ENCODE results near the gene PAPLN.

Gene PAPLN

DNA sequence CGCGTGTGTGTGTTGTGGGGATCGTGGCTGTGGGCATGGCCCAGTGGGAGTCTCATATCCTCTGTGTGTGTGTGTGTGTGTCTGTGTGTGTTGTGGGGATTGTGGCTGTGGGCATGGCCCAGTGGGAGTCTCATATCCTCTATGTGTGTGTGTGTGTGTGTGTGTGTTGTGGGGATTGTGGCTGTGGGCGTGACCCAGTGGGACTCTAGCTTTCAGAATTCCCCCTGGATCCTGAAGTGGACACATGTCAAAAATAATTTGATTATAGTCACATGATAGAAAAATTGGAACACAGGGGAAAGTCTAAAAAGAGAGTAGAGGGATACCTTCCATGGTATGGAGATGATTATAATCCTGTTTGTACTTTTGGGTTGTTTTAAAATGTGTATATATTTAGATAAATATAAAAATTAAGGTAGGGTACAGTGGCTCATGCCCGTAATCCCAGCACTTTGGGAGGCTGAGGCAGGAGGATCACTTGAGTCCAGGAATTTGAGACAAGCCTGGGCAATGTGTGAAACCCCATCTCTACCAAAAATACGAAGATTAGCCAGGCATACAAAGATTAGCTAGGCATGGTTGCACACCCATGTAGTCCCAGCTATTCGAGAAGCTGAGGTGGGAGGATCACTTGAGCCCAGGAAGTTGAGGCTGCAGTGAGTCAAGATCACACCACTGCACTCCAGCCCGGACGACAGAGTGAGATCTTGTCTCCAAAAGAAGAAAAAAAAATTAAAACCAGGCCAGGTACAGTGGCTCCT lies 11.0 kb downstream of the PAPLN start:
- DNase-seq: no peak

DNA sequence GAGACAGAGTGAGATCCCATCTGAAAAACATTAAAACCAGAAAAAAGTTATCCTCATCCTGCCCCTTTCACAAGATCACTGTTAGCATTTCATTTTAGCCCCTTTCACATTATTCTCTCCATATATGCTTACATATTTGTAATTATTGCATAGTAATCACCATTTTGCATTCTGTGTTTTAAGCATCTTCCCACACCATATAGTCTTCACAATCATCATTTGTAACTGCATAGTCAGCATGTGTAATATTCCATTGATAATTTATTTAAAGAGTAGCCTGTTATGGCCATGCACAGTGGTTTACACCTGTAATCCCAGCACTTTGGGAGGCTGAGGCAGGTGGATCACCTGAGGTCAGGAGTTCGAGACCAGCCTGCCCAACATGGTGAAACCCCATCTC lies 11.8 kb downstream of the PAPLN start:
- no peak for DNase-seq

DNA sequence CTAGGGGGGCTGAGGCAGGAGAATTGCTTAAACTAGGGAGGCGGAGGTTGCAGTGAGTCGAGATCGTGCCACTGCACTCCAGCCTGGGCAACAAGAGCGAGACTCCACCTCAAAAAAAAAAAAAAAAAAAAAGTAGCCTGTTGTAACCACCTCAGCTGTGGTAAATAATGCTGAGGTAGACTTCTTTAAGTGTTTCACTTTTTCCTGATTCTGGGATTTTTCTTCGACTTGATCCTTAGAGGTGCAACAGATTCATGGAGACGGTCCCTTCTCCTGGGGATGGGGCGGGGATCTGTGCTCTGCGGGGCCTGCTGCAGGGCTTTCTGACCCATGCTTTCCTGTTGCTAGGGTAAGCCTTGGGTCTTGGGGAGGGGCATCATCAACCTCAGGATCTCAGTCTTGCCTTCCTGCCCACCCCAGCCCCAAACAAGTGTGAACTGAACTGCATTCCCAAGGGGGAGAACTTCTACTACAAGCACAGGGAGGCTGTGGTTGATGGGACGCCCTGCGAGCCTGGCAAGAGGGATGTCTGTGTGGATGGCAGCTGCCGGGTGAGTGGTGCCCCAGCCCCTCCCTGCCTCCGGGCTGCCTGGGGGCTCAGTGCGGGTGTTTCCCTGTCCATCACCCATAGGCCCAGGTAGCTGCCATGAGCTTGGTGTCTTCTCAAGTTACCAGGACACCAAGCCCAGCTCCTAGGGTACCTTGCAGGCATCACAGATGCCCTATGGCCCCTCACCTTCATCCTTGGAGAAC lies 12.4 kb downstream of the PAPLN start:
- no peak for DNase-seq

DNA sequence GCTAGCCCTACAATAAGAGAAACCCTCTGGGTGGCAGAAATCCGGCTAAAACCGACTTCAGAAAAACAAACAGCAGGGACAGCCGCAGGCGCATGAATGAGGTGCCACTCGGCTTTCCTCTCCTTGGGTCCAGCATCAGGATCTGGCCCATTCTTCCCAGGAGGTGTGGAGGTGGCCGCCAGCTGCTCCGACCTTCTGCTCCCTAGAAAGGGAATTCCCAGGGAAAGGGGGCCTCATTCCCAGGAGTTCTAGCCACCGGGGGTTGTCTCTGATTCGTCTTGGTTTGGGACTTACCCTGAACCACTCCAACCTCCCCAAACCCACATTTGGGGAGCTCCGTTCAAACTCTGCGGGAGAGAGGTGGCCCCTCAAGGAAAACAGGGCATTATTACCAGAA lies 13.0 kb downstream of the PAPLN start:
- DNase-seq: no peak

DNA sequence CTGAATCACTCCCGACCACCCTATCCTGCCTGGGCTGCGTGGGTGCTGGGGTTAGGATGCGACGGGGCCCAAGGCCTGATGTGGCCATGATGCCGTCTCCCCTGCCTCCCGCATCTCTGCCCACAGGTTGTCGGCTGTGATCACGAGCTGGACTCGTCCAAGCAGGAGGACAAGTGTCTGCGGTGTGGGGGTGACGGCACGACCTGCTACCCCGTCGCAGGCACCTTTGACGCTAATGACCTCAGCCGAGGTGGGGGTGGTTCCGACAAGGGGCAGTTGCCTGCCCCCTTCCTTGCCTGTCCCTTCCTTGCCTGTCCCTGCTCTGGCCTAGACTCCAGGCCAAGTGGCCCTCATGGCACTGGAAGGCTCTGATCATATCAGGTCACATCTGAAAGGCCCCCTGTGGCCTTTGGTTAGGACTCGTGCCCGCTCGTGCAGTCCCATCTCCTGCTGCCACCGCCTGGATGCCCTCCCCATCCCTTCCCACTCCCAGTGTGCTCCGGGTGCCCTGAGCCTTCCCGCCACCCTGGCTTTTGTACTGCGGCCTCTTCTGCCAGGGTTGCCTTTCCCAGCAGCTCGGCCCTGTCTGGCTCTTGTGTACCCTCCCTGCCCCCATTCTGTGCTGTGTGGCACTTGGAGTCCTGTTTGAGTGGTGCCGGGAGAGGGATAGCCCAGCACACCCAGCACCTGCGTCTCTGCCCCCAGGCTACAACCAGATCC lies 13.6 kb downstream of the PAPLN start:
- no peak for DNase-seq

DNA sequence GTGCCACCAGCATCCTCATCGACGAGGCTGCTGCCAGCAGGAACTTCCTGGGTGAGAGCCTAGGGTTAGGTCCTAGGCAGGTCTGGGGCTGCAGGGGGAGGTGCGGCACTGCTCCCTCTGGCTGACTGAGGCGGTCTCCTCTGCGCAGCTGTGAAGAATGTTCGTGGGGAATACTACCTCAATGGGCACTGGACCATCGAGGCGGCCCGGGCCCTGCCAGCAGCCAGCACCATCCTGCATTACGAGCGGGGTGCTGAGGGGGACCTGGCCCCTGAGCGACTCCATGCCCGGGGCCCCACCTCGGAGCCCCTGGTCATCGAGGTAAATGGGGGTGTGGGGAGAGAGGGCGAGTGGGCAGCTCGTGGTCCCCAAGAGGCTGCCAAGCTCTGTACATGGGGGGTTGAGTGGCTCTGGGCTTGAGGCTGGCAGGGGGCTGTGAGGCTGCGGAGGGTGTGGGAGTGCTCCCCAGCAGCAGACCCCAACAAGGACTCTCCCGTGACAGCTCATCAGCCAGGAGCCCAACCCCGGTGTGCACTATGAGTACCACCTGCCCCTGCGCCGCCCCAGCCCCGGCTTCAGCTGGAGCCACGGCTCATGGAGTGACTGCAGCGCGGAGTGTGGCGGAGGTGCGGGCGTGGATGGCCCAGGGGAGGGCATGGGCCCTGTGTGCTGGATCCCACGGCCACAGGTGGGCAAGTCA lies 14.4 kb downstream of the PAPLN start:
- DNase-seq: no peak

DNA sequence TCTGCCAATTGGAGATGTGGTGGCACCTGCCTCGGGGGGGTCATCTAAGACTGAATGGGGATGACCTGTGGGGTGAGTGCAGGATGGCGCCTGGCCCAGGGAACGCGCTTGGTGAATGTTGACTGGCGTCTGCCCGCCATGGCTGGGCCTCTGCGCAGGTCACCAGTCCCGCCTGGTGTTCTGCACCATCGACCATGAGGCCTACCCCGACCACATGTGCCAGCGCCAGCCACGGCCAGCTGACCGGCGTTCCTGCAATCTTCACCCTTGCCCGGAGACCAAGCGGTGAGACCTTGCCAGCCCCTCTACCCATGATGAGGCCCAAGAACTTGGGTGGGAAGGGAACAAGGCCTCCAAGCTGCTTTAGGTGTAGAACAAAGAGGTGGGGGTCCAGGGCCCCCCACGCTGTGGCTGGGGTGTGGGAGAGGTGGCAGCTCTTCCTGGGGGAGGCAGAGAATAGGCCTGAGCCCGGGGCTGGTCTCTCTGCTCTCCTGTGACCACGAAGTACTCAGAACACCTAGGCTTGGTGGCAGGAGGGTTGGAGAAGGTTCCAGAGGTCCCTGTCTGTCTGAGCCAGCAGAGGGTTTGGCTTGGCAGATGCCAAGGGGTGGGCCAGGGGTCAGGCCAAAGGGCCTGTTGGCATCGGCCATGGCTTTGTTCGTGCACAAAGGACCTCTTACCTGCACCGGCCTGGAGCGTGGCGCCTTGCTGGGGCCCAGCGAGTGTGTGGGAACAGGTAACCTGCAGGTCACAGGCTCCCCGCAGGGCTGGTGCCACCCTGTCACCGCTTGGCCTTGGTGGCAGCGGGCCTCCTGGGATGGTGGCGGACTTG lies 15.4 kb downstream of the PAPLN start:
- no peak for DNase-seq

DNA sequence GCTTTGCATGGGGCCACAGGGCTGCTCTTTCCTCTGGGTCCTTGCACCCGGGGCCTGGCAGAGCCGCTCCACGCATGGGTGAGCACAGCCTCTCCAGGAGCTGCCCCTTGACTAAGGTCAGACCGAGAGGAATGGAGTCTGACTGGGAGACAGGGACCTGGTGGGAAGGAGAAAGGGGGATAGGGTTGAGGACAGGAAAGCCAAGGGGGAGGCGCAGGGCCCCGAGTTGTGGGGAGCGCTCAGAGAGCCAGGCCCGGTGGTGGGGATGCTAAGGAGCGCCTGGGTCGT lies 16.0 kb downstream of the PAPLN start:
- DNase-seq: no peak

DNA sequence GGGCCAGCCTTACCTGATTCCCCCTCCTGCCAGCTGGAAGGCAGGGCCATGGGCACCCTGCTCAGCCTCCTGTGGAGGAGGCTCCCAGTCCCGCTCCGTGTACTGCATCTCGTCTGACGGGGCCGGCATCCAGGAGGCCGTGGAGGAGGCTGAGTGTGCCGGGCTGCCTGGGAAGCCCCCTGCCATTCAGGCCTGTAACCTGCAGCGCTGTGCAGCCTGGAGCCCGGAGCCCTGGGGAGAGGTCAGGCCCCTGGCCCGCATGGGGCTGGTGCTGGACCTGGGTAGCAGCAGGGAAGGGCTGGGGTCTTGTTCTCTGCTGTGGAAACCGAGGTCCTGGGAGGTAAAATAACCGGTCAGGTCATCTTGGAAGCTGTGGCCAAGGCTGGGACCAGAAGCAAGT lies 16.4 kb downstream of the PAPLN start:
- no peak for DNase-seq

DNA sequence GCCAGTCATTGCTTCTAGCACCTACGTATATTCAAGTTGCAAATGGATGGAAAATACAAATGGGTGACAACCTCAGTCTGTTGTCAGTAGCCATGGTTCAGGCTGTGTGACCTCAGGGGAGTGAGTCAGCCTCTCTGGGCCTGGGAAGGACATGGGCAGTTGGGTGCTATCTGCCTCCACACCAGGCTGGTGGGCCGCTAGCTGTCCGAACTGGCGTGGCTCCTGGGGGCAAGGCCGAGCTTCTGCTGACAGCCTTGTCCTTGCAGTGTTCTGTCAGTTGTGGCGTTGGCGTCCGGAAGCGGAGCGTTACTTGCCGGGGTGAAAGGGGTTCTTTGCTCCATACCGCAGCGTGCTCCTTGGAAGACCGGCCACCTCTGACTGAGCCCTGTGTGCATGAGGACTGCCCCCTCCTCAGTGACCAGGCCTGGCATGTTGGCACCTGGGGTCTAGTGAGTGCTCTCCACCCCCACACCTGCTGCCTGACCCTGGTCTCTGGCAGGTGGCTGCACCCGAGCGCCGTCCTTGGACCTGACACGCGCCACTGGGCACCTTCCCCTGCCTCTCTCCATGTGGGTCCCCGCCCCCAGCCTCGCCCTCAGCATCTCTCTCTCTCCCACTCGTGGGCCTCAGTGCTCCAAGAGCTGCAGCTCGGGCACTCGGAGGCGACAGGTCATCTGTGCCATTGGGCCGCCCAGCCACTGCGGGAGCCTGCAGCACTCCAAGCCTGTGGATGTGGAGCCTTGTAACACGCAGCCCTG lies 17.1 kb downstream of the PAPLN start:
- no peak for DNase-seq

DNA sequence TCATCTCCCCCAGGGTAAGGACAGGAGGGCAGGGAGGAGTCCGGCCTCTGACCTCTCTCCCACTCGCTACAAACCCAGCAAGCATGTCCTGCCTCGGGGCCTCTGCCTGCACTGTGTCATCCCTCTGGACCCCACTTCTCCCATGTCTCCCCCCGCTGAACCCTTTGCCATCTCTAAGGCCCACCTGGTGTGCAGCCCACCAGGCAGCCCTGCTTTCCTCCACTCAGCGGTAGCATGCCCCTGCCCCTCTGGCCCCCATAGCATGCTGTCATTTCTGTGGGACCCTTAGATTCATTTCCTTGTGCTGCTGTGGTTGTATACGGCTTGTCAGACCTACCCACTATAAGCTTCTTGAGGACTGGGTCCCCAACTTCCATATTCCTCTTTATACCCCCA lies 17.7 kb downstream of the PAPLN start:
- no peak for DNase-seq

DNA sequence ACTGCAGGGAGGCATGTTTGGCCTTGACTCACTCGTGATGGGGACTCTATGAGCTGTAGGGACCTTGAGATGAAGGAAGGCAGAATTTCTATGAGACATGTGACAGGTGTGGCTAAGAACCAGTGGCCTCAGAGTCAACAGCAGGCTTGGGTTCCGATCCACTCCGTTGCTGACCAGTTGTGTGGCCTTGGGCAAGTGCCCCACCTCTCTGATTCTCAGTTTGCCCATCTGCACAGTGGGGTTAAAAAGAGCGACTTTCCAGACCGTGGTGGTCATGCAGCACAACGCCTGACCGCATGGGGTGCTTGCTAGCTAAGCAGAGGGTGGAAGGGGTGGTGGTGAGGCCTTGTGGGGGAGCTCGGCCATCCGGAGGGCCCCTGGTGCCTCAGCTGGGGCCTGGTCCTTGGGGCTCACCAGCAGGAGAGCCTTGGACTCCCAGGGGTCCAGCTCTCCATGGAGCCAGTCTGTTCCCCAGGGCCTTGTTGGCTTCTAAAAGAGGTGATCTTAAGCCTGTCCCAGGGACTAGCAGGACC lies 18.5 kb downstream of the PAPLN start:
- DNase-seq: no peak

DNA sequence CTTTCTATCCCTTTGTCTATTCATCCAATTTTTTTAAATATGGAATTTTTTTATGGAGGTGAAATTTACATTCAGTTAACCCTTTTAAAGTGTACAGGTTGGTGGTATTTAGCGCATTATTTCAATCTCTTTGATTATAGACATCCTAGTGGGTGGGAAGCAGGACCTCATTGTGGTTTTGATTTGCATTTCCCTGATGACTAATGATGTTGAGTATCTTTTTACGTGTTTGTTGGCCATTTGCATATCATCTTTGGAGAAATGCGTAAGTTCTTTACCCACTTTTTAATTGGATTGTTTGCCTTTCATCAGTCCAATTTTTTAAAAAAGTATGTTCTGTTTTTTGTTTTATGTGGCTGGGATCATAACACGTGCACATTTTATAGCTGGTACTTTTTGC lies 20.8 kb downstream of the PAPLN start:
- DNase-seq: no peak

DNA sequence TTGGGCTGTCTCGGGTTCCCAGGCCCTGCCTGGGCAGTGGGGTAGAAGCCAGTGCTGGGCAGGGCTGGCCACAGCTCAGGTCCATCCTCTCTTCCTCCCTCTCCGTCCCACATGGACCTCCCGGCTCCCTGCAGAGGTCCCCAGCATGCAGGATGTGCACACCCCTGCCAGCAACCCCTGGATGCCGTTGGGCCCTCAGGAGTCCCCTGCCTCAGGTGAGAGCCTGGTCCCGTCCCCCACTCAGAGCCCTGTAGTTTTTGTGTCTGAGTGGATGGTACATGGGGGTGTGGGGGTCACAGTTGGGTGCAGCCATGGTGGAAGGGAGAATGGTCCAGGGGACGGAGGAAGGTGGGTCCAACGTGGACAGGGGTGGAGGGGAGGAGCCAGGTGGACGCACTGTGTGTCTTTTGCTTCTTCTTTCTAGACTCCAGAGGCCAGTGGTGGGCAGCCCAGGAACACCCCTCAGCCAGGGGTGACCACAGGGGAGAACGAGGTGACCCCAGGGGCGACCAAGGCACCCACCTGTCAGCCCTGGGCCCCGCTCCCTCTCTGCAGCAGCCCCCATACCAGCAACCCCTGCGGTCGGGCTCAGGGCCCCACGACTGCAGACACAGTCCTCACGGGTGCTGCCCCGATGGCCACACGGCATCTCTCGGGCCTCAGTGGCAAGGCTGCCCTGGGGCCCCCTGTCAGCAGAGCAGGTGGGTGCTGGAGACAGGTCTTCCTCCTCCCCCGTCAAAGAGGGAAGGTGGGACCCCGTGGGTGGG lies 21.7 kb downstream of the PAPLN start:
- no peak for DNase-seq

DNA sequence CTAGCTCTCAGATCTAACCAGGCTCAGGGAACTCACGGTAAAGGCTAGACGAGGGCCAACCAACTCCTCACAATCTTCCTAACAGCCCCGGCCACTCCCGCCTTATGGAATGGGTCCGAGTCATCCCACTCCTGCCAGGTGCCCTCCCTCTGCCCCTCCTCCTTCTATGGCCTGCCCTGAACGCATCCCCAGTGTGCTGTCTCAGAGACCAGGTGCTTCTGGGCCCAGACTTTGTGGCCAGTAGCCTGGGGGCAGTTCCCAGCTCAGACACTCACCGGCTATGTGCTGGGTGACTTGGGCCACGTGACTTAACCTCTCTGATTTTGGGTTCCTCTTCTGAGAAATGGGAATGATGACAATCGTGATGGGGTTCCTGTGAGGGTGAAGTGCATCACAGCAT lies 22.5 kb downstream of the PAPLN start:
- DNase-seq: no peak

DNA sequence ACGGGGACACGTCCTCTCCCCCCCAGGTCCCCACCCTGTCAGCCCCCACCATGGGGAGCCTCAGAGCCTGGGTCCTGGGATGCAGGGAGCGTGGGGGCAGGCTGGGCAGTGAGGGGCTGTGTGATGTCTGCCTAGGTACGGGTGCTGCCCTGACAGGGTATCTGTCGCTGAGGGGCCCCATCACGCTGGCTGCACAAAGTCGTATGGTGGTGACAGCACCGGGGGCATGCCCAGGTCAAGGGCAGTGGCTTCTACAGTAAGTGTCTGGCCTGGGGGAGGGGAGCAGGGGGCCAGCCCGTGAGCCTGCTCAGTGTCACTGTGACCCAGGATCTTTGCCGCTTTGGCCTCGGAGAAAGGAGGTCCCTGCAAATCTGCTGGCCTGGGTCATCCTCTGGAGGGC lies 23.3 kb downstream of the PAPLN start:
- DNase-seq: no peak

DNA sequence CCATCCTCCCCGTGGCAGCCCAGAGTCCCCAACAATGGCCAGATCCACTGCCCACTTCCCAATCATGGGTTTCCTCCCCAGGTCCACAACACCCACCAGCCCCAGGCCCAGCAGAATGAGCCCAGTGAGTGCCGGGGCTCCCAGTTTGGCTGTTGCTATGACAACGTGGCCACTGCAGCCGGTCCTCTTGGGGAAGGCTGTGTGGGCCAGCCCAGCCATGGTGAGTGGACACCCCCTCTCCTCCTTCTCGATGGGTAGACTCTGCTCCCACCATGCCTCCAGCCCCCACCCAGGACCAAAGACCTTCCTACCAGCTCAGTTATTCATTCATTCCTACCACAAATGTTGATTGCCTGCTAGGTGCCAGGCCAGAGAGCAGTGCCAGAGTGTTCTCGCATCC lies 23.8 kb downstream of the PAPLN start:
- no peak for DNase-seq

DNA sequence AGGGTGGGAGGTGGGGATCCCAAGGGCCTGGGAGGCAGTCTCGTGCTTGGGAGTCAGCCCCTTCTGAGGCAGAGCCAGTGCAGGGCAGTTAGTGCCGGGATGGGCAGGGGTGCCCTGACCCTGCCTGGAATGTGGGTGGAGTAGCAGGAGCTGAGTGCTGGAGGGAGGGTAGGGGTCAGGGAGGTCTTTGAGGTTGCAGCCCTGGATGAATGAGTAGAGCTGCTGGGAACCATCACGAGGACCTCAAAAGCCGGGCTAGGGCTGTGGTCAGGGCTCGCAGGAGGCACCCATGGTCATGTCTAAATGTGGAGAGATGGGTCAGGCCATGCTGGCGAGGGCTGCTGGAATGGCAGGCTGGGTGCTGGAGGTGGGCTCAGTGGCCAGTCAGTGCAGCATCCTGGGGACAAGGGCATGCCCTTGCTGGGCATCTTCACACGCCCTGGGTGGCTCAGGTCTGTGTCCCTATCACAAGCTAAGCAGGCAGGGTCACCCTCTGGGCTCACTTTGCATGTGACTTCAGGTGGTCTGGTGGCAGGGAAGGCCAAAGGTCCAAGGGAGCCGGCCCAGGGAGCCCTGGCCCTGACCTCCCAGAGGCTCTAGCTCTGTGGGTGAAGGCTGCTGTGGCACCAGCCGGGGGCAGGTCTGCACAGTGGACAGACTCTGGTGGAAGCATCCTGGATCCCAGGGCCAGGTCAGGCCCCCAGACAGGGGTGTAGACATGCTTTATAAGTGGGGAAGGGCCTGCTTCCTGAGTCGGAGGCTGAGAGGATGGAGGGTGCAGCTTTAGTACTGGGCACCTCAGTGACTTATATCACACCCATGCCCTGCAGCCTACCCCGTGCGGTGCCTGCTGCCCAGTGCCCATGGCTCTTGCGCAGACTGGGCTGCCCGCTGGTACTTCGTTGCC lies 24.5 kb downstream of the PAPLN start:
- DNase-seq: no peak

DNA sequence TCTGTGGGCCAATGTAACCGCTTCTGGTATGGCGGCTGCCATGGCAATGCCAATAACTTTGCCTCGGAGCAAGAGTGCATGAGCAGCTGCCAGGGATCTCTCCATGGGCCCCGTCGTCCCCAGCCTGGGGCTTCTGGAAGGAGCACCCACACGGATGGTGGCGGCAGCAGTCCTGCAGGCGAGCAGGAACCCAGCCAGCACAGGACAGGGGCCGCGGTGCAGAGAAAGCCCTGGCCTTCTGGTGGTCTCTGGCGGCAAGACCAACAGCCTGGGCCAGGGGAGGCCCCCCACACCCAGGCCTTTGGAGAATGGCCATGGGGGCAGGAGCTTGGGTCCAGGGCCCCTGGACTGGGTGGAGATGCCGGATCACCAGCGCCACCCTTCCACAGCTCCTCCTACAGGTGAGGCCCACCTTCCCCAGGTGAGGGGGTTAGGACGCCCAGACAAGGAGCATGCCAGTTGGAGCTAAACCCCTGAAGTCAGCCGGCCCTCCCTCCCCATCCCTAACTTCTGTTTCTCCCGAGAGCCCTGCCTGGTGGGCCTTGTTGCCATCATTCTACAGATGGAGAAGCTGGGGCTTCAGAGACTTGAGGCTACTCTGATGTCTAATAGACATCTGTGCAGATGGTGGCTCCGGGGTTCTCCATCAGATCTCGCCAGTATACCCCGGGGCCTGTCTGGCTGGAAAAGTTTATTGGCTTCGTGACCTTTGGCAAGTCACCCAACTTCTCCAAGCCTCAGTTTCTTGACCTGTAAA lies 25.3 kb downstream of the PAPLN start:
- no peak for DNase-seq
